ENCODE measurements around the gene TPRN. TPM values are rescaled to one million over a fixed set of nuclear protein-coding genes. Genes with fewer than 3 reads are reported as not detected.

Gene TPRN
- total and polyA plus RNA-seq, 2 of the 4 experiments (the other 2 are of a cell fraction) = 1.8 to 5.3 TPM

GRCh38 chr9:137233143-137233980 lies 32.8 kb upstream of the TPRN start (continued):
- TF ChIP-seq SMC3 (IDR thresholded peaks at IDR 0.05; ENCODE audit: low read depth, low read length) = no peak

GRCh38 chr9:137232510-137232909 lies 32.0 kb upstream of the TPRN start:
- in situ Hi-C loops (cut with MboI; ENCODE audit: low sequenced_read_pairs) = no loop called here
- ChIA-PET CTCF (no interaction called here), POLR2A (ENCODE audit: unreplicated experiment) (no interaction called here)
- Histone ChIP-seq H3K79me1 (ENCODE audit: low read depth in 1 of 2, low read length in 2 of 2) (peaks cover 2 to 10% of the 10 kb centered on the region in 2 experiments; a peak in 2 of 4 replicates), H2AK5ac (ENCODE audit: low read depth, low read length) (no peak overlapping the region), H3K4ac (ENCODE audit: low read depth, low read length) (no peak overlapping the region), H2BK5ac (ENCODE audit: low read depth, low read length, poor library complexity, severe bottlenecking) (no peak overlapping the region), H3K4me1 (ENCODE audit: control insufficient read depth, insufficient read depth, low read length) (peaks cover 2% of the 10 kb centered on the region; the same call in 1 of the 2 replicates), H4K20me1 (ENCODE audit: insufficient read depth, low read length) (peaks cover 3% of the 10 kb centered on the region; the same call in 1 of the 2 replicates), H3K23ac (ENCODE audit: low read depth, low read length) (no peak overlapping the region), H3K4me3 (ENCODE audit: insufficient read depth, low read depth, low read length) (no peak overlapping the region), H3K36me3 (ENCODE audit: control insufficient read depth, insufficient read depth, low read length) (no peaks in the 10 kb centered on the region), H3K27ac (ENCODE audit: insufficient read depth, low read length) (no peak overlapping the region), H2AK9ac (replicated peaks; ENCODE audit: low read depth, low read length, poor library complexity) (no peak overlapping the region), H3K27me3 (ENCODE audit: control insufficient read depth, insufficient read depth, low read length) (peaks cover 1% of the 10 kb centered on the region; the same call in 1 of the 2 replicates), H4K8ac (ENCODE audit: low read depth in 2 of 2, low read length in 2 of 2) (no peak overlapping the region), H3K4me2 (ENCODE audit: low read depth, low read length) (no peak overlapping the region), H2AFZ (replicated peaks; ENCODE audit: low read length, poor library complexity) (no peak overlapping the region), H4K91ac (ENCODE audit: insufficient read depth, low read depth, low read length) (no peak overlapping the region), H3K18ac (ENCODE audit: low read depth, low read length) (no peak overlapping the region), H3K14ac (replicated peaks; ENCODE audit: low read depth, low read length) (no peak overlapping the region), H3K9ac (ENCODE audit: low read depth, low read length) (no peak overlapping the region), H4K5ac (ENCODE audit: low read depth, low read length) (no peak overlapping the region), H2BK120ac (ENCODE audit: low read depth, low read length) (no peak overlapping the region), H3K9me1 (ENCODE audit: insufficient read depth, low read length) (no peaks in the 10 kb centered on the region), H3K56ac (ENCODE audit: extremely low read depth, insufficient read depth, low read length) (no peak overlapping the region), H3K9me3 (ENCODE audit: control insufficient read depth, insufficient read depth, low read length) (no peaks in the 10 kb centered on the region), H2BK15ac (ENCODE audit: low read depth, low read length) (no peak overlapping the region), H2BK20ac (ENCODE audit: low read depth, low read length) (no peak overlapping the region)
- DNase-seq = no peak
- no peak for ATAC-seq (ENCODE audit: low read depth)
- dilution Hi-C loops (cut with HindIII; ENCODE audit: low sequenced_read_pairs, unreplicated experiment) = no loop called here
- TF ChIP-seq CEBPB (IDR thresholded peaks at IDR 0.05; ENCODE audit: low read depth, low read length) = no peak
- TF ChIP-seq USF2 (IDR thresholded peaks at IDR 0.05; ENCODE audit: low read depth, low read length) = no peak
- no peak for TF ChIP-seq MXI1 (IDR thresholded peaks at IDR 0.05; ENCODE audit: borderline replicate concordance, low read depth, low read length)
- TF ChIP-seq, protein P1, sequence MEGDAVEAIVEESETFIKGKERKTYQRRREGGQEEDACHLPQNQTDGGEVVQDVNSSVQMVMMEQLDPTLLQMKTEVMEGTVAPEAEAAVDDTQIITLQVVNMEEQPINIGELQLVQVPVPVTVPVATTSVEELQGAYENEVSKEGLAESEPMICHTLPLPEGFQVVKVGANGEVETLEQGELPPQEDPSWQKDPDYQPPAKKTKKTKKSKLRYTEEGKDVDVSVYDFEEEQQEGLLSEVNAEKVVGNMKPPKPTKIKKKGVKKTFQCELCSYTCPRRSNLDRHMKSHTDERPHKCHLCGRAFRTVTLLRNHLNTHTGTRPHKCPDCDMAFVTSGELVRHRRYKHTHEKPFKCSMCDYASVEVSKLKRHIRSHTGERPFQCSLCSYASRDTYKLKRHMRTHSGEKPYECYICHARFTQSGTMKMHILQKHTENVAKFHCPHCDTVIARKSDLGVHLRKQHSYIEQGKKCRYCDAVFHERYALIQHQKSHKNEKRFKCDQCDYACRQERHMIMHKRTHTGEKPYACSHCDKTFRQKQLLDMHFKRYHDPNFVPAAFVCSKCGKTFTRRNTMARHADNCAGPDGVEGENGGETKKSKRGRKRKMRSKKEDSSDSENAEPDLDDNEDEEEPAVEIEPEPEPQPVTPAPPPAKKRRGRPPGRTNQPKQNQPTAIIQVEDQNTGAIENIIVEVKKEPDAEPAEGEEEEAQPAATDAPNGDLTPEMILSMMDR (conservative IDR thresholded peaks at IDR 0.05; ENCODE audit: low read depth, low read length) = no peak
- no peak for TF ChIP-seq CHD1 (IDR thresholded peaks at IDR 0.05; ENCODE audit: low read depth, low read length)
- no peak for TF ChIP-seq RCOR1 (IDR thresholded peaks at IDR 0.05; ENCODE audit: insufficient replicate concordance, low read length)
- no peak for TF ChIP-seq NFE2L2 (IDR thresholded peaks at IDR 0.05; ENCODE audit: low read depth, low read length)
- TF ChIP-seq MAZ (IDR thresholded peaks at IDR 0.05; ENCODE audit: borderline replicate concordance, low read depth, low read length) = no peak
- TF ChIP-seq BHLHE40 (IDR thresholded peaks at IDR 0.05; ENCODE audit: low read depth, low read length) = no peak
- no peak for TF ChIP-seq SMC3 (IDR thresholded peaks at IDR 0.05; ENCODE audit: low read depth, low read length)
- no peak for TF ChIP-seq RFX5 (IDR thresholded peaks at IDR 0.05; ENCODE audit: low read depth, low read length)
- TF ChIP-seq RAD21 (IDR thresholded peaks at IDR 0.05; ENCODE audit: low read length) = no peak
- no peak for TF ChIP-seq POLR2A (IDR thresholded peaks at IDR 0.05; ENCODE audit: low read depth, low read length)
- no TSS peak for BruUV-seq (replicated peaks)
- intact Hi-C loops (cut with micrococcal nuclease) = no loop called here
- 78% methylated on average over 20 of the region's 24 CpGs; no CpG with 5 or more reads in 1 of the 2 experiments for WGBS, 2 experiments (ENCODE audit: extremely low coverage in 2 of 2, insufficient read length in 1 of 2)
